GM12801 (cell line): ENCODE measurements around the gene MEX3B.

Experiments used
- CTCF ChIP-seq: IDR thresholded peaks from one replicate; pipeline ENCODE4 v1.5.1; 2011; ENCODE audit warnings: control low read depth; ENCODE audit not compliant: insufficient read length; ENCODE audit errors: extremely low read depth

MEX3B gene

GRCh38 chr15:82079736-82080135 lies 33.9 kb upstream of the MEX3B start:
- no peak for TF ChIP-seq CTCF

GRCh38 chr15:82074610-82075009 lies 28.8 kb upstream of the MEX3B start:
- TF ChIP-seq CTCF = no peak

GRCh38 chr15:82072926-82073537 lies 27.2 kb upstream of the MEX3B start:
- no peak for TF ChIP-seq CTCF

- no peak for TF ChIP-seq CTCF
Measured at GRCh38 chr15:82066455-82066854, 20.6 kb upstream of the MEX3B start.

- TF ChIP-seq CTCF = no peak
Measured at GRCh38 chr15:82064824-82065223, 19.0 kb upstream of the MEX3B start.

GRCh38 chr15:82062479-82063454 lies 16.9 kb upstream of the MEX3B start:
- no peak for TF ChIP-seq CTCF

- TF ChIP-seq CTCF = no peak
Measured at GRCh38 chr15:82060817-82061216, 15.0 kb upstream of the MEX3B start.
